HL-60 (cell line): Measurements from ENCODE around the gene CTIF.

ENCODE experiments used
- DNase-seq, 2 experiments: peaks; one replicate each; pipeline ENCODE4 v3.0.0-alpha.2; 2010 to 2020; ENCODE audit warnings: low read depth in 1 of 2, low spot score in 1 of 2
- H3K27ac ChIP-seq: fragments of 250-450 bp; sonication (Bioruptor Pico); replicated peaks from 2 replicates; pipeline ENCODE4 v1.5.1; 2020; ENCODE audit warnings: mild to moderate bottlenecking, moderate library complexity
- H3K27me3 ChIP-seq: fragments of 250-450 bp; sonication (Bioruptor Pico); 2 replicates; pipeline ENCODE4 v1.5.1; 2021; ENCODE audit warnings: mild to moderate bottlenecking, moderate library complexity; ENCODE audit not compliant: insufficient read depth, poor library complexity, severe bottlenecking
- H3K4me3 ChIP-seq: replicated peaks from 2 replicates; pipeline ENCODE4 v1.5.1; 2011; ENCODE audit warnings: mild to moderate bottlenecking, control low read depth, low read length; ENCODE audit not compliant: insufficient read depth
- GABPA ChIP-seq: IDR thresholded peaks from 2 replicates; pipeline ENCODE4 v1.6.1; 2012; ENCODE audit warnings: low read depth
- POLR2AphosphoS5 ChIP-seq: IDR thresholded peaks from 2 replicates; pipeline ENCODE4 v1.6.1; 2012; ENCODE audit warnings: low read depth
- SPI1 ChIP-seq: IDR thresholded peaks from 2 replicates; pipeline ENCODE4 v1.6.1; 2012; ENCODE audit warnings: low read depth, mild to moderate bottlenecking, borderline replicate concordance
- TF ChIP-seq, protein P1 (sequence below): IDR thresholded peaks from one replicate; pipeline ENCODE4 v1.5.1; 2011; ENCODE audit warnings: low read length, control low read depth, inconsistent platforms; ENCODE audit not compliant: insufficient read depth
- TF ChIP-seq, protein P2 (sequence below): IDR thresholded peaks from 2 replicates; pipeline ENCODE4 v1.6.1; 2012; ENCODE audit warnings: low read depth; ENCODE audit not compliant: insufficient replicate concordance

The CTIF gene

DNA sequence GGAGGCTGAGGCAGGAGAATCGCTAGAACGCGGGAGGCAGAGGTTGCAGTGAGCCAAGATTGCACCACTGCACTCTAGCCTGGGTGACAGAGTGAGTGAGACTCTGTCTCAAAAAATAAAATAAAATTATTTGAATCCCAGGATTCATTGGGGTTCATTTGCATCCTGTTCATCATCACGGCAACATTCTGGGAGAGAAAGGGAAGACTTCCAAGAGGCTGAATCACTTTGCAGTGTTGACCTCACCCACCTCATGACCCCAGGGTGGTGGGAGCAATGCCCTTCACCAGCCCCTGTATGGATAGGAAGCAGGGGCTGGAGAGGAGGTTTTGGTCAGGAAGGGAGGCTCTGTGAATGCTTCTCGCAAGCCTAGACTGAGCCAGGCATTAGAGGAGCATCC is 195.6 kb downstream of the CTIF start:
- no peak overlapping the region for H3K4me3 ChIP-seq
- DNase-seq = no peak
- no peak overlapping the region for H3K27ac ChIP-seq
- TF ChIP-seq, protein P1, sequence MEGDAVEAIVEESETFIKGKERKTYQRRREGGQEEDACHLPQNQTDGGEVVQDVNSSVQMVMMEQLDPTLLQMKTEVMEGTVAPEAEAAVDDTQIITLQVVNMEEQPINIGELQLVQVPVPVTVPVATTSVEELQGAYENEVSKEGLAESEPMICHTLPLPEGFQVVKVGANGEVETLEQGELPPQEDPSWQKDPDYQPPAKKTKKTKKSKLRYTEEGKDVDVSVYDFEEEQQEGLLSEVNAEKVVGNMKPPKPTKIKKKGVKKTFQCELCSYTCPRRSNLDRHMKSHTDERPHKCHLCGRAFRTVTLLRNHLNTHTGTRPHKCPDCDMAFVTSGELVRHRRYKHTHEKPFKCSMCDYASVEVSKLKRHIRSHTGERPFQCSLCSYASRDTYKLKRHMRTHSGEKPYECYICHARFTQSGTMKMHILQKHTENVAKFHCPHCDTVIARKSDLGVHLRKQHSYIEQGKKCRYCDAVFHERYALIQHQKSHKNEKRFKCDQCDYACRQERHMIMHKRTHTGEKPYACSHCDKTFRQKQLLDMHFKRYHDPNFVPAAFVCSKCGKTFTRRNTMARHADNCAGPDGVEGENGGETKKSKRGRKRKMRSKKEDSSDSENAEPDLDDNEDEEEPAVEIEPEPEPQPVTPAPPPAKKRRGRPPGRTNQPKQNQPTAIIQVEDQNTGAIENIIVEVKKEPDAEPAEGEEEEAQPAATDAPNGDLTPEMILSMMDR = no peak
- TF ChIP-seq POLR2AphosphoS5 (no peak), GABPA (no peak), SPI1 (no peak)
- TF ChIP-seq, protein P2, sequence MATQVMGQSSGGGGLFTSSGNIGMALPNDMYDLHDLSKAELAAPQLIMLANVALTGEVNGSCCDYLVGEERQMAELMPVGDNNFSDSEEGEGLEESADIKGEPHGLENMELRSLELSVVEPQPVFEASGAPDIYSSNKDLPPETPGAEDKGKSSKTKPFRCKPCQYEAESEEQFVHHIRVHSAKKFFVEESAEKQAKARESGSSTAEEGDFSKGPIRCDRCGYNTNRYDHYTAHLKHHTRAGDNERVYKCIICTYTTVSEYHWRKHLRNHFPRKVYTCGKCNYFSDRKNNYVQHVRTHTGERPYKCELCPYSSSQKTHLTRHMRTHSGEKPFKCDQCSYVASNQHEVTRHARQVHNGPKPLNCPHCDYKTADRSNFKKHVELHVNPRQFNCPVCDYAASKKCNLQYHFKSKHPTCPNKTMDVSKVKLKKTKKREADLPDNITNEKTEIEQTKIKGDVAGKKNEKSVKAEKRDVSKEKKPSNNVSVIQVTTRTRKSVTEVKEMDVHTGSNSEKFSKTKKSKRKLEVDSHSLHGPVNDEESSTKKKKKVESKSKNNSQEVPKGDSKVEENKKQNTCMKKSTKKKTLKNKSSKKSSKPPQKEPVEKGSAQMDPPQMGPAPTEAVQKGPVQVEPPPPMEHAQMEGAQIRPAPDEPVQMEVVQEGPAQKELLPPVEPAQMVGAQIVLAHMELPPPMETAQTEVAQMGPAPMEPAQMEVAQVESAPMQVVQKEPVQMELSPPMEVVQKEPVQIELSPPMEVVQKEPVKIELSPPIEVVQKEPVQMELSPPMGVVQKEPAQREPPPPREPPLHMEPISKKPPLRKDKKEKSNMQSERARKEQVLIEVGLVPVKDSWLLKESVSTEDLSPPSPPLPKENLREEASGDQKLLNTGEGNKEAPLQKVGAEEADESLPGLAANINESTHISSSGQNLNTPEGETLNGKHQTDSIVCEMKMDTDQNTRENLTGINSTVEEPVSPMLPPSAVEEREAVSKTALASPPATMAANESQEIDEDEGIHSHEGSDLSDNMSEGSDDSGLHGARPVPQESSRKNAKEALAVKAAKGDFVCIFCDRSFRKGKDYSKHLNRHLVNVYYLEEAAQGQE = no peak
- H3K27me3 ChIP-seq = no peaks in the 10 kb centered on the region

DNA sequence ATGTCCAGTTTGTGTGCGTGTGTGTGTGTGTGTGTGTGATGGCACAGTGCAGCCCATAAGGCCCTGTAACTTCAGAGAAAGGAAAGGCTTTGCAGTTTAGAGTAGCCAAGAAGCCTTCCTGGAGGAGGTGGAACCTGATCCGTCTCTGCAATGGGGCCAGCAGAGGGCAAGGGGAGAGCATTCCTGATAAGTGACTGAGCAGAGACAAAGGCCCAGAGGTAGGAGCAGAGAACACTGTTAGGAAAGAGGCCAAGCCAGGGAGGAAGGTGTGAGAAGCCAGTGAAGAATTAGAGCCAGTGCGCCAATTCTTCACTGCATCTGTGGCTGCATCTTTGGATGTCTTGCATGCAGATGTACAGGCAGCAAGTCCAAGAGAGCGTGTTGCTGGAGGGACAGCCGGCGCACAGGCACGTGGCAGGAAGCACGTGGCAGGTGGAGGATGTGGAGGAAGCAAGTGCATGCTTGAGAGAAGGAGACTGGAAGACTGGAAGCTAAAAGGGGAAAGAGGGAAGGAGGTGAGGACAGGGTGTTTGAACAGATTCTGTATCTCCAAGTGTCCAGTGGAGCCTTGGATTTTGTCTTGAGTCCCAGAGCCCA is 196.3 kb downstream of the CTIF start:
- no peaks in the 10 kb centered on the region for H3K27me3 ChIP-seq
- no peak for DNase-seq
- no peak overlapping the region for H3K27ac ChIP-seq
- no peak overlapping the region for H3K4me3 ChIP-seq
- TF ChIP-seq POLR2AphosphoS5 = no peak
- TF ChIP-seq GABPA = no peak
- TF ChIP-seq, protein P1 = no peak
- TF ChIP-seq, protein P2 = no peak
- TF ChIP-seq SPI1 = no peak

DNA sequence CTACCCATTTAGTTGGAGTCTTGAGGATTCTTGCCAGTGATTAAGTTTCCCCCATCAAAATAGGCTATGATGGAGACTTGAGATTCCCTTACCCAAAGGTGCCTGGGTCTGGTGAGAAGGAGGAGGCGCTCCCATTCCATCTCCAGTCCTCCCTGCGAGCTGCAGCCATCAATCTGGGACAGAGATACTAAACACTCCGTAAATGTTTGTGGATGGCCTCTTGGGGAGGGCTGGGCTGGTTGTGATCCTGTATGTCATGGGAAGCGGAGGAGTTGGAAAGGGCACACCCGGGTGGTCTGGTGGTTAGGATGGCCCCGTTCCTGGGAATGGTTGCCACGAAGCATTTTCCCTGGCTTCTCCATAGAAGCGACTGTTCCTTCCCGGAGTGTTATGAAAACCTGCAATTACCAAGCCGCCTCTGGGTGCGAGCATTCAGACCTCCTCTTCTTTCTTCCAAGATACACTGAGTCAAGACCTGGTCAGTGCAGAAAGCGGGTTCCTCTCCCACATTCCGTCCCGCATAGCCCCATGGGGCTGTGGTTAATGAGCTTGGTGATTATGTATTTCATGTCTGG is 196.9 kb downstream of the CTIF start:
- TF ChIP-seq, protein P2 = no peak
- TF ChIP-seq POLR2AphosphoS5 = no peak
- TF ChIP-seq SPI1 = no peak
- TF ChIP-seq, protein P1 = no peak
- TF ChIP-seq GABPA = no peak
- DNase-seq = no peak
- Histone ChIP-seq H3K27me3 (no peaks in the 10 kb centered on the region), H3K4me3 (no peak overlapping the region), H3K27ac (no peak overlapping the region)
